RPMI7951 (cell line): Measurements from ENCODE around the gene CELSR1. TPM values are rescaled to one million over a fixed set of nuclear protein-coding genes. Genes with fewer than 3 reads are reported as not detected.
"Not testable (repeated sequence)": the region's sequence is repeated elsewhere in the genome, so short reads cannot be mapped to it uniquely, and the experiment has no call there.

Experiments used
- DNase-seq: peaks from one replicate; pipeline ENCODE4 v3.0.0-alpha.2; 2012; ENCODE audit warnings: low read depth
- total RNA-seq: library from RNA; depleted of rRNA; stranded (reverse); fragments of >200 nt; shearing (Covaris generic); gene quantifications from 2 replicates; pipeline ENCODE4 v1.2.3, GENCODE V29; 2014

Gene CELSR1
- total RNA-seq, 1 experiment from 2014 or later: 3.0 TPM

- DNase-seq: no peak
Observed at GRCh38 chr22:46535876-46536536, 1.4 kb downstream of the CELSR1 start.

- no peak for DNase-seq
Observed at GRCh38 chr22:46534901-46535630, 2.4 kb downstream of the CELSR1 start.

GRCh38 chr22:46534177-46534776 is 3.1 kb downstream of the CELSR1 start:
- DNase-seq: no peak

- no peak for DNase-seq
Observed at GRCh38 chr22:46533070-46533833, 4.2 kb downstream of the CELSR1 start.

- no peak for DNase-seq
Observed at GRCh38 chr22:46532416-46532815, 5.0 kb downstream of the CELSR1 start.

GRCh38 chr22:46531581-46532175 is 5.7 kb downstream of the CELSR1 start:
- DNase-seq: no peak

GRCh38 chr22:46528121-46528610 is 9.3 kb downstream of the CELSR1 start:
- DNase-seq: peak; percentile 95

GRCh38 chr22:46526244-46526839 is 11.1 kb downstream of the CELSR1 start:
- DNase-seq: no peak

GRCh38 chr22:46525389-46526243 is 11.8 kb downstream of the CELSR1 start:
- no peak for DNase-seq

GRCh38 chr22:46524203-46524740 is 13.1 kb downstream of the CELSR1 start:
- DNase-seq: no peak

- DNase-seq: no peak
Observed at GRCh38 chr22:46522797-46523196, 14.6 kb downstream of the CELSR1 start.

GRCh38 chr22:46521994-46522393 is 15.4 kb downstream of the CELSR1 start:
- DNase-seq: no peak

- no peak for DNase-seq
Observed at GRCh38 chr22:46520880-46521279, 16.5 kb downstream of the CELSR1 start.

GRCh38 chr22:46519377-46519776 is 18.0 kb downstream of the CELSR1 start:
- no peak for DNase-seq

GRCh38 chr22:46518542-46519325 is 18.7 kb downstream of the CELSR1 start:
- DNase-seq: no peak

- DNase-seq: no peak
Observed at GRCh38 chr22:46518038-46518437, 19.4 kb downstream of the CELSR1 start.

- no peak for DNase-seq
Observed at GRCh38 chr22:46517255-46517761, 20.1 kb downstream of the CELSR1 start.

GRCh38 chr22:46516638-46517037 is 20.8 kb downstream of the CELSR1 start:
- no peak for DNase-seq

- DNase-seq: not testable (repeated sequence)
Observed at GRCh38 chr22:46516112-46516487, 21.3 kb downstream of the CELSR1 start.
